Naive thymus-derived CD4-positive, alpha-beta T cell (primary cell): ENCODE results near the gene CKAP5. TPM values are rescaled to one million over a fixed set of nuclear protein-coding genes. Genes with fewer than 3 reads are reported as not detected.

Experiments
- microRNA-seq: library from miRNA; unstranded; fragments of <30 nt; microRNA quantifications from one replicate; pipeline ENCODE4 v1.2.0, GENCODE V29; 2022; ENCODE audit warnings: borderline microRNAs expressed
- polyA plus RNA-seq, 2 donors: library from polyadenylated mRNA; unstranded; fragments of 300-500 nt; fragmentation: Illumina TruSeq; gene quantifications; one replicate each; pipeline ENCODE4 v1.2.3, GENCODE V29; 2021
- total RNA-seq, 6 experiments: library from RNA in 5 of 6; stranded (reverse) in 5 of 6; gene quantifications; 1 replicate in 5 of 6; 2 replicates in 1 of 6; pipeline ENCODE4 v1.2.3 and lab custom pipeline; 2021 to 2026

CKAP5 gene
- total and polyA plus RNA-seq, 7 experiments from 2014 or later, result 10.9 to 126 (median 45.2) TPM

Small RNA genes lying within 50 kb of the gene (microRNA-seq; reads per million reads assigned to microRNA genes)
- gene MIR5582, result not detected

Other genes with a start within 250 kb of the CKAP5 start
- 10 to 100 TPM in 2 of 5 experiments, 1 to 10 TPM in 3; 5.8 to 18.1 (median 8.0) TPM for gene HARBI1, start 229.1 kb downstream of the CKAP5 start, total RNA-seq
- gene HARBI1, start 229.1 kb downstream of the CKAP5 start, polyA plus RNA-seq, result 1 to 10 TPM; 2.9 to 7.5 TPM
- 100 to 1,000 TPM in 2 of 5 experiments, 10 to 100 TPM in 3; 70.0 to 114 (median 96.8) TPM for gene ATG13, start 228.7 kb downstream of the CKAP5 start, total RNA-seq
- gene ATG13, start 228.7 kb downstream of the CKAP5 start, polyA plus RNA-seq, result 10 to 100 TPM; 75.9 to 77.5 TPM
- 10 to 100 TPM; 44.6 to 82.5 (median 64.6) TPM for gene ARHGAP1, start 145.7 kb downstream of the CKAP5 start, total RNA-seq
- gene ARHGAP1, start 145.7 kb downstream of the CKAP5 start, polyA plus RNA-seq, result 10 to 100 TPM; 44.2 to 69.9 TPM
- gene ZNF408, start 145.2 kb downstream of the CKAP5 start, total RNA-seq, result 10 to 100 TPM in 4 of 5 experiments, 1 to 10 TPM in 1; 7.8 to 20.0 (median 16.6) TPM
- 10 to 100 TPM in 1 of 2 donors, 1 to 10 TPM in 1; 7.0 to 14.1 TPM for gene ZNF408, start 145.2 kb downstream of the CKAP5 start, polyA plus RNA-seq
- gene F2, start 127.1 kb downstream of the CKAP5 start, total RNA-seq, result under 1 TPM in 1 of 5 experiments, not detected in 4; 0.15 TPM
- gene F2, start 127.1 kb downstream of the CKAP5 start, polyA plus RNA-seq, result not detected
- not detected for gene LRP4, start 72.3 kb upstream of the CKAP5 start, total RNA-seq
- not detected for gene LRP4, start 72.3 kb upstream of the CKAP5 start, polyA plus RNA-seq
- gene CSTPP1, start 90.5 kb upstream of the CKAP5 start, total RNA-seq, result 10 to 100 TPM in 4 of 5 experiments, 1 to 10 TPM in 1; 9.3 to 18.6 (median 16.1) TPM
- gene CSTPP1, start 90.5 kb upstream of the CKAP5 start, polyA plus RNA-seq, result 10 to 100 TPM; 15.2 to 17.0 TPM